Measurements from ENCODE around the gene ZNF580.

ZNF580 gene

DNA sequence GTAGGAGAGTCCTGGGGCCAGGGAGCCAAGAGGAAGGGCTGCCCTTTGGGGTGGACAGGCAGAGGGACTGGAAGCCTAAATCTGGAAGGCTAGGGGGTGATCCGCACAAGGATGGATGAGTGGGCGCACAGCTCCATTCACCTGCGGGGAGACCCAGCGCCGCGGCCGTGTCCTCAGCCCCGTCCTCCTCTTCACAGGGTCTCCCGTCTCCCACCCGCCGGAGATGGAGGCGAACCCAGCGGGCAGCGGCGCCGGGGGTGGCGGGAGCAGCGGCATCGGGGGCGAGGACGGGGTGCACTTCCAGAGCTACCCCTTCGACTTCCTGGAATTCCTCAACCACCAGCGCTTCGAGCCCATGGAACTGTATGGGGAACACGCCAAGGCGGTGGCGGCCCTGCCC lies 27.4 kb upstream of the ZNF580 start:
- Mint-ChIP-seq H3K4me1 (ENCODE audit: low read depth in 2 of 2) (peaks cover 24 to 28% of the 10 kb centered on the region in 2 donors), H3K27me3 (no peaks in the 10 kb centered on the region), H3K9me3 (no peaks in the 10 kb centered on the region), H3K27ac (no peak overlapping the region), H3K36me3 (ENCODE audit: insufficient read depth) (peaks cover 28% of the 10 kb centered on the region), H3K4me3 (no peak overlapping the region)
- DNase-seq (no peak), ATAC-seq (replicated peaks) (no peak)

GRCh38 chr19:55613930-55614710 lies 26.7 kb upstream of the ZNF580 start:
- H3K4me3 Mint-ChIP-seq, result no peak overlapping the region
- no peak overlapping the region for H3K27ac Mint-ChIP-seq
- no peaks in the 10 kb centered on the region for H3K27me3 Mint-ChIP-seq
- no peak for ATAC-seq (replicated peaks)
- H3K4me1 Mint-ChIP-seq (ENCODE audit: low read depth in 2 of 2), result peaks cover 20 to 27% of the 10 kb centered on the region in 2 donors
- no peak for DNase-seq
- no peaks in the 10 kb centered on the region for H3K9me3 Mint-ChIP-seq
- peaks cover 28% of the 10 kb centered on the region for H3K36me3 Mint-ChIP-seq (ENCODE audit: insufficient read depth)

- Mint-ChIP-seq H3K27me3 (no peaks in the 10 kb centered on the region), H3K4me3 (no peak overlapping the region), H3K4me1 (ENCODE audit: low read depth in 2 of 2) (peaks cover 12 to 22% of the 10 kb centered on the region in 2 donors), H3K27ac (no peak overlapping the region), H3K36me3 (ENCODE audit: insufficient read depth) (peaks cover 26% of the 10 kb centered on the region), H3K9me3 (no peaks in the 10 kb centered on the region)
- ATAC-seq (replicated peaks), result no peak
- DNase-seq, result no peak
Observed at GRCh38 chr19:55614711-55615542, 25.9 kb upstream of the ZNF580 start.

- Mint-ChIP-seq H3K27me3 (no peaks in the 10 kb centered on the region), H3K36me3 (ENCODE audit: insufficient read depth) (peaks cover 18% of the 10 kb centered on the region), H3K27ac (no peak overlapping the region), H3K4me1 (ENCODE audit: low read depth in 2 of 2) (peaks cover 13 to 20% of the 10 kb centered on the region in 2 donors), H3K9me3 (no peaks in the 10 kb centered on the region), H3K4me3 (no peak overlapping the region)
- DNase-seq (no peak), ATAC-seq (replicated peaks) (no peak)
Observed at GRCh38 chr19:55615543-55616394, 25.0 kb upstream of the ZNF580 start.

GRCh38 chr19:55616395-55616875 lies 24.4 kb upstream of the ZNF580 start:
- Mint-ChIP-seq H3K27ac (no peak overlapping the region), H3K9me3 (no peaks in the 10 kb centered on the region), H3K4me3 (no peak overlapping the region), H3K4me1 (ENCODE audit: low read depth in 2 of 2) (peaks cover 13 to 20% of the 10 kb centered on the region in 2 donors), H3K36me3 (ENCODE audit: insufficient read depth) (peaks cover 17% of the 10 kb centered on the region), H3K27me3 (no peaks in the 10 kb centered on the region)
- DNase-seq, result no peak
- no peak for ATAC-seq (replicated peaks)

DNA sequence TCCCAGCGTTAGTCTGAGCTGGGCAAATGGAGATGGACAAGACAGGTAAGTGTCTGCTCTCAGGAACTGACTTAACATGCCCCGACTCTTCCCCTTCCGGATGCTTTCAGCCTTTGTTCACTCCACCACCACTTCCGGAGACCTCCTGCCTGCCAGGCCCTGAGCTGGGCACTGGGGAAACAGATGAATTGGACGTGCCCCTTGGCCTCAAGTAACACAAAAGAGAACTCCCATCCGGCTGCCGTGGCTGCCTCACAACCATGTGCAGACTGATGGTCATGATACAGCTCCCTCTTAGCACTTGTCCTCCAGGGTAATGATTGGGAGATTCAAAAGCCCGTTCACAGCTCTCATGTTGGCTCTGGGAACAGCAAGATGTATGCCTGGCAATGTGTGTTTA lies 23.4 kb upstream of the ZNF580 start:
- ATAC-seq (replicated peaks), result no peak
- no peaks in the 10 kb centered on the region for H3K27me3 Mint-ChIP-seq
- DNase-seq, result no peak
- peaks cover 10 to 15% of the 10 kb centered on the region in 2 donors for H3K4me1 Mint-ChIP-seq (ENCODE audit: low read depth in 2 of 2)
- H3K9me3 Mint-ChIP-seq, result no peaks in the 10 kb centered on the region
- H3K27ac Mint-ChIP-seq, result no peak overlapping the region
- H3K4me3 Mint-ChIP-seq, result no peak overlapping the region
- peaks cover 17% of the 10 kb centered on the region for H3K36me3 Mint-ChIP-seq (ENCODE audit: insufficient read depth)

GRCh38 chr19:55618426-55618825 lies 22.4 kb upstream of the ZNF580 start:
- peaks cover 17% of the 10 kb centered on the region for H3K36me3 Mint-ChIP-seq (ENCODE audit: insufficient read depth)
- no peak overlapping the region for H3K27ac Mint-ChIP-seq
- H3K4me1 Mint-ChIP-seq (ENCODE audit: low read depth in 2 of 2), result peaks cover 6 to 8% of the 10 kb centered on the region in 2 donors
- no peak for DNase-seq
- H3K9me3 Mint-ChIP-seq, result no peaks in the 10 kb centered on the region
- no peak for ATAC-seq (replicated peaks)
- H3K4me3 Mint-ChIP-seq, result no peak overlapping the region
- no peaks in the 10 kb centered on the region for H3K27me3 Mint-ChIP-seq

DNA sequence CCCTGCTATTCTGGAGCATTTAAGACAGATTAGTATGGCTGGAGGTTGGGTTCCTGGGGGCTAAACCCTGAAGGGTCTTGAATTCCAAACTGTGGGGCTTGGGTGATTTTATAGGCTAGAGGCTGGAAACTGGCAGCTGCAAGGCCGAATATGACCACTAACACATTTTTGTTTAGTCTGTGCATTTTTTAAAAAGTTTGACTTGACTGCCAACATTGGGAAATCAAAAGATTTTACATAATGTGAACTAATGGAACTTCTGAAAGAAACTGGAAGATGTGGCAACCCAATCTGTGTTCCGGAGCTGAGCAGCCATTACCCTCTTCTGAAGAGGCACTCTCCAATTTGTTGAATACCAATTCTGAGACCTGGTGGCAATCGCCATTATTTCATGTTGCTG lies 21.5 kb upstream of the ZNF580 start:
- Mint-ChIP-seq H3K4me1 (ENCODE audit: low read depth in 2 of 2) (peaks cover 11 to 13% of the 10 kb centered on the region in 2 donors), H3K4me3 (no peak overlapping the region), H3K27me3 (no peaks in the 10 kb centered on the region), H3K36me3 (ENCODE audit: insufficient read depth) (peaks cover 23% of the 10 kb centered on the region), H3K9me3 (no peaks in the 10 kb centered on the region), H3K27ac (no peak overlapping the region)
- DNase-seq, result no peak
- no peak for ATAC-seq (replicated peaks)

DNA sequence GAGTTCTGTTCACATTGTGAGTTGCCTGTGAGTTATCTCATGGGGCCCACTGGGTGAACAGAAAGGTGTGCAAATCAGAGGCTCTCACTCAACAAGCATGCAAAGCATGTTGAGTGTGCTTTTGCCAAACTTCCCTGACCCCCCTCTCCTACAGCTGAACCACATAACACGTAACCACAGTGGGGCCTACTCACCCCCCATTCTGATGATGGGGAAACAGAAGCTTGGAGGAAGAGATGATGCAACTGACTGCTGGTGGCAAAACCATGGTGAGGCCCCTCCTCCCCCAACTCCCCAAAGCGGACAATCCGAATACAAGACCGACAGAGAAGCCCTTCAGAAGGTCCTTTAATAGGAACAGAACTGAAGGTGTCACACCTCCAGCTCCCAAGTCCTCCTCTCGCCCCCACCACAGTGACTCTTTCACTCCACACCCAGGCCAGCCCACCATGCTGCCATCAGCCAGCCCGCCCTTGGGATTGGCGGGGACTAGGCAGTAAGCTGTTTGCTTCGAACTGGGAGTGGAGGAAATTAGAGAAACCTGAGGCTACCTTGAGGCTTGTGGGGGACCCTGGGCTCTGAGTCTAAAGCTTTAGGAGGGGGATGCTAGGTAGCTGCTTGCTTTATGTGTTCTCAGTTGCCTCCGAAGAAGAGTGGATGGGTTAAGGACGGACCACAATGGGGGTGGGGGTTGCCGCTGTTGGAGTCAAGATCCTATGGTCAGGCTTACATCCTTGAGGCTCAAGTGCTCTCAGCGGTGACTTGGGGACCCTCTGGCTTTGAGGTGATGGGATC lies 20.2 kb upstream of the ZNF580 start:
- H3K9me3 Mint-ChIP-seq, result no peaks in the 10 kb centered on the region
- H3K27me3 Mint-ChIP-seq, result no peaks in the 10 kb centered on the region
- peaks cover 32% of the 10 kb centered on the region for H3K36me3 Mint-ChIP-seq (ENCODE audit: insufficient read depth)
- DNase-seq, result no peak
- ATAC-seq (replicated peaks), result no peak
- peaks cover 14 to 21% of the 10 kb centered on the region in 2 donors for H3K4me1 Mint-ChIP-seq (ENCODE audit: low read depth in 2 of 2)
- H3K27ac Mint-ChIP-seq, result peak overlapping the region in 1 of 2 donors; percentile 44
- no peak overlapping the region for H3K4me3 Mint-ChIP-seq

- ATAC-seq (replicated peaks), result no peak
- Mint-ChIP-seq H3K27me3 (no peaks in the 10 kb centered on the region), H3K4me1 (ENCODE audit: low read depth in 2 of 2) (peaks cover 15 to 26% of the 10 kb centered on the region in 2 donors), H3K36me3 (ENCODE audit: insufficient read depth) (peaks cover 36% of the 10 kb centered on the region), H3K9me3 (no peaks in the 10 kb centered on the region), H3K4me3 (no peak overlapping the region), H3K27ac (no peak overlapping the region)
- no peak for DNase-seq
Observed at GRCh38 chr19:55621205-55621672, 19.6 kb upstream of the ZNF580 start.

DNA sequence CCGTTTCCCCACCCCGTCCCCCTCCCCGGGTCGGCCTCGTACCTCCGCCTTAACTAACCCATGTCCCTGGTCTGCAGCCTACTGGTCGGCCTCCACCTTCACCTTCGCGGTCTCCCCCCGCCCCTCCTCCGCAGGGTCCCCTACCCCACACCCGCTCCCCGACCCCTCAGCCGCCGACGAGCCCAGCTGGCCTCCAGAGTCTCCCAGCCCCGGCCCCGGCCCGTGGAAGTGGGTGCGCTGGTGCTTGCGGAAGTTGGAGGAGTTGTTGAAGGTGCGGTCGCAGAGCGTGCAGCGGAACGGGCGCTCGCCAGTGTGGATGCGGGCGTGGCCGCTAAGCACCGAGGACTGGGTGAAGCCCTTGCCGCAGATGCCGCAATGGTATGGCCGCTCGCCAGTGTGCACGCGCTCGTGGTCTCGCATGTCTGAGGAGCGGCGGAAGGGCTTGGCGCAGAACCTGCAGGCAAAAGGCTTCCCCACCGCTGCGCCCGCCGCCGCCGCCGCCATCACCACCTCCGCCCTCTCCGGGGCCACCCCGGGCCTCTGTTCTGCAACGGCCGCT lies 19.1 kb upstream of the ZNF580 start:
- Mint-ChIP-seq H3K36me3 (ENCODE audit: insufficient read depth) (peaks cover 34% of the 10 kb centered on the region), H3K9me3 (no peaks in the 10 kb centered on the region), H3K4me1 (ENCODE audit: low read depth in 2 of 2) (peaks cover 20 to 32% of the 10 kb centered on the region in 2 donors), H3K27me3 (no peaks in the 10 kb centered on the region), H3K4me3 (no peak overlapping the region), H3K27ac (no peak overlapping the region)
- DNase-seq (no peak), ATAC-seq (replicated peaks) (no peak)

DNA sequence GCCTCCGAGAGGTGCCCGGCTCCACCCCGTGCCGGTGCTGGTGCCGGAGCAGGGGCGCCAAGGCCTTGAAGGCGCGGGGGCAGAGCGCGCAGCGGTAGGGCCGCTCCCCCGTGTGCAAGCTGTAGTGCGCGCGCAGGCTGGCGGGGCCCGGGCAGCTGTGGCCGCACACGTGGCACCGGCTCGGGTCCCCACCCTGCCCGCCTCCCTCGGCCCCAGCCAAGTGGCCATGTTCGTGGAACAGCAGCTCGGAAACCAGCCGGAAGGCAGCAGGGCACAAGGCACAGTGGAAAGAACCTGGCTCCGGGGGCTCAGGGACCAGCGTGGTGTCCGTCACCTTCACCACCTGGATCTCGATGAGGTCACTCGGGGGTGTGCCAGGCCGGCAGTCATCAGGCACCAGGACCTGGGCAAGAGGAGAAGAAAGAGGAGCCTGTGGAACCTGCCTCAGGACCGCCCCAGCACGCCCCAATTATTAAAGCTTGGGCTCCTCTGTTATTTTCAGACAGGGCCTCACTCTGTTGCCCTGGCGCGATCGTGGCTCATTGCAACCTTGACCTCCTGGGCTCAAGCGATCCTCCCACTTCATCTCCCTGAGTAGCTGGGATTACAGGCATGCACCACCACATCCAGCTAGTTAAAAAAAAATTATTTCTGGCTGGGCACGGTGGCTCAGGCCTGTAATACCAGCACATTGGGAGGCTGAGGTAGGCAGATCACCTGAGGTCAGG lies 18.4 kb upstream of the ZNF580 start:
- no peaks in the 10 kb centered on the region for H3K9me3 Mint-ChIP-seq
- ATAC-seq (replicated peaks) (no peak), DNase-seq (no peak)
- no peak overlapping the region for H3K27ac Mint-ChIP-seq
- peaks cover 30% of the 10 kb centered on the region for H3K36me3 Mint-ChIP-seq (ENCODE audit: insufficient read depth)
- H3K4me3 Mint-ChIP-seq, result no peak overlapping the region
- H3K27me3 Mint-ChIP-seq, result no peaks in the 10 kb centered on the region
- peaks cover 25 to 35% of the 10 kb centered on the region in 2 donors for H3K4me1 Mint-ChIP-seq (ENCODE audit: low read depth in 2 of 2)
